Testis (tissue), 2 donors: Measurements from ENCODE around the gene MYO1E.

ENCODE experiments used
- POLR2A ChIP-seq: fragments of 450-650 bp; IDR thresholded peaks from one replicate; pipeline ENCODE4 v1.6.1; 2017; ENCODE audit warnings: antibody characterized with exemption, mild to moderate bottlenecking, moderate library complexity
- TF ChIP-seq, protein P1 (sequence below), 3 experiments: fragments of 450-650 bp in 2 of 3; fragments of 200-600 bp in 1 of 3; sonication (generic) in 1 of 3; IDR thresholded peaks; one replicate each; pipeline ENCODE4 v1.5.1; 2016 to 2019; ENCODE audit warnings: antibody characterized with exemption in 3 of 3, mild to moderate bottlenecking in 2 of 3, moderate library complexity in 1 of 3

DNA sequence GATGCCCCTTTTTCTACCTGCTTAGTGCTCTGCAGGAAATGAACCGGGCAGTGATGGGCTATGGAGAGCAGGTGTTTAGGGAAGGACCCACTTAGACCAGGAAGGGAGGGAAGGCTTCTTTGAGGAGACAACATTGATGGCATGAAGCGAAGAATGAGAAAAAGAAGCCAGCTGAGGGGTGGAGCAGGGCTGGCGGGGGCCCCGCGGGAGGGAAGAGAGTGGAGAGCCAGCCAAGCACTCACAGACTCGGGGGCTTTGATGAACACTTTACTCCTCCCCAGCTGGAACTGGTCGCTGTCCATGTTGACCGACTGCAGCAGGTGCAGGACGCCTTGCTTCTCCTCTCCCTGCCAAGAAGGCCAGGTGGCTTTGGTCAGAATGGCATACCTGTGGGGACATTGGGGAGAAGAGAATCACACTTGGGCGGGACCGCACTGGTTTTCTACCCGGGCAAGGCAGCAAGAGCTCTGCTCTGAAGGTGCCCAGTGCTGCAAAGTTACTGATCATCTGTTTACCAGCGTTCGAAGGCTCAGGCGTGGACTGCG lies 194.4 kb downstream of the MYO1E start:
- TF ChIP-seq, protein P1, sequence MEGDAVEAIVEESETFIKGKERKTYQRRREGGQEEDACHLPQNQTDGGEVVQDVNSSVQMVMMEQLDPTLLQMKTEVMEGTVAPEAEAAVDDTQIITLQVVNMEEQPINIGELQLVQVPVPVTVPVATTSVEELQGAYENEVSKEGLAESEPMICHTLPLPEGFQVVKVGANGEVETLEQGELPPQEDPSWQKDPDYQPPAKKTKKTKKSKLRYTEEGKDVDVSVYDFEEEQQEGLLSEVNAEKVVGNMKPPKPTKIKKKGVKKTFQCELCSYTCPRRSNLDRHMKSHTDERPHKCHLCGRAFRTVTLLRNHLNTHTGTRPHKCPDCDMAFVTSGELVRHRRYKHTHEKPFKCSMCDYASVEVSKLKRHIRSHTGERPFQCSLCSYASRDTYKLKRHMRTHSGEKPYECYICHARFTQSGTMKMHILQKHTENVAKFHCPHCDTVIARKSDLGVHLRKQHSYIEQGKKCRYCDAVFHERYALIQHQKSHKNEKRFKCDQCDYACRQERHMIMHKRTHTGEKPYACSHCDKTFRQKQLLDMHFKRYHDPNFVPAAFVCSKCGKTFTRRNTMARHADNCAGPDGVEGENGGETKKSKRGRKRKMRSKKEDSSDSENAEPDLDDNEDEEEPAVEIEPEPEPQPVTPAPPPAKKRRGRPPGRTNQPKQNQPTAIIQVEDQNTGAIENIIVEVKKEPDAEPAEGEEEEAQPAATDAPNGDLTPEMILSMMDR (IDR thresholded peaks at IDR 0.05), result no peak
- TF ChIP-seq POLR2A, result no peak
